DMS 273 (cell line): ENCODE measurements around the gene BSG.
A peak's percentile ranks its signal among the peaks of the same experiment; 100 is the strongest.
"Not testable (repeated sequence)": the region's sequence is repeated elsewhere in the genome, so short reads cannot be mapped to it uniquely, and the experiment has no call there.

Experiments
- DNase-seq: peaks from one replicate; lab custom pipeline; 2025; ENCODE audit not compliant: unreplicated experiment; lab: John Stamatoyannopoulos, UW

Gene BSG

DNA sequence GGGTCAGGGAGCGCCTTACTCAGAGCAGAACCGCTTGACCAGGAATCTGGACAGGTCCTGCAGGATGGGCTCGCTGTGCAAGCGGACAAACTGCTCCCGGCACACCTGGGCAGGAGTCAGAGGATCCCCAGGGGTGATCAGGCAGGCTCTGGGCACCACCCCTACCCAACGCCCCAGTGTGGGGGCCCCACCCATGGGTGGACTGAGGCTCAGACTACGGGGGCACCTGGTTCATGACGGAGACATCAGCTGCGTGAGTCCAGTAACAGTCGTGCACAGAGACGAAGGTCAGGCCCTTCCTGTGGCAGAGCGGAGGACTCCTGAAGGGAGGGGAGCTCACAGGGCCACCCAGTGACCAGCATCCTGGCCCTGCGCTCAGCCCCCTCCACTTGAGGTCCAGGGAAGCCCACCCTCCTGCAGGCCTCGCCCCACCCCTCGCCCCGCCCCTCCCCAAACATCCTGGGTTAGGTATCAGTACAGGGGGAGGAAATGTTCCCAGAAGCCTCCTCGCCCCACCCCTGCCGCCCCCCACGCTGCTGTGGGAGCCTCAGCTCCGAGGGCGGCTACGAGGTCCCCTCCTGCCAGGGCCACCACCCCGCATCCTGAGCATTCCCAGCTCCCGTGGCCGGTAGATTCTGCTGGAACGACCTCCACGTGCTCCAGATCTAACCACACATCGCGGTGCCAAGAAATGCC, 45.3 kb downstream of the BSG start:
- DNase-seq = no peak

DNA sequence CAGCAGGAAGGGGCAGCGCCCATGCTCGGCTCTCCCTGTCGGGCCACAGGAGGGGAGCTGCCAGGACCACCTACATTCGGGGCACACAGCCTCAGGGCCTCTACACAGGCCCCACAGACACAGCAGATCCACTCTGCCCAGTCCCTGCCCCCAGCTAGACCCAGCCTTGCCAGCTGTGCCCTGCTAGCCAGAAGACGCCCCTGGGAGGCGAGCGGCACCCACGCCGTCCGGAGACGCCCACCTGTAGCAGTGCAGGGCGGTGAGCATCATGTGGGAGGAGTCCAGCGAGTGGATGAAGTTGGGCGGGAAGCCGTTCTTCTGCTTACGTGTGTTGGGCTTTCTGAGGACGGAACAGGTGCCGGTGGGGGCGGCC, 45.8 kb downstream of the BSG start:
- no peak for DNase-seq

- no peak for DNase-seq
Measured at GRCh38 chr19:618674-619285, 46.4 kb downstream of the BSG start.

DNA sequence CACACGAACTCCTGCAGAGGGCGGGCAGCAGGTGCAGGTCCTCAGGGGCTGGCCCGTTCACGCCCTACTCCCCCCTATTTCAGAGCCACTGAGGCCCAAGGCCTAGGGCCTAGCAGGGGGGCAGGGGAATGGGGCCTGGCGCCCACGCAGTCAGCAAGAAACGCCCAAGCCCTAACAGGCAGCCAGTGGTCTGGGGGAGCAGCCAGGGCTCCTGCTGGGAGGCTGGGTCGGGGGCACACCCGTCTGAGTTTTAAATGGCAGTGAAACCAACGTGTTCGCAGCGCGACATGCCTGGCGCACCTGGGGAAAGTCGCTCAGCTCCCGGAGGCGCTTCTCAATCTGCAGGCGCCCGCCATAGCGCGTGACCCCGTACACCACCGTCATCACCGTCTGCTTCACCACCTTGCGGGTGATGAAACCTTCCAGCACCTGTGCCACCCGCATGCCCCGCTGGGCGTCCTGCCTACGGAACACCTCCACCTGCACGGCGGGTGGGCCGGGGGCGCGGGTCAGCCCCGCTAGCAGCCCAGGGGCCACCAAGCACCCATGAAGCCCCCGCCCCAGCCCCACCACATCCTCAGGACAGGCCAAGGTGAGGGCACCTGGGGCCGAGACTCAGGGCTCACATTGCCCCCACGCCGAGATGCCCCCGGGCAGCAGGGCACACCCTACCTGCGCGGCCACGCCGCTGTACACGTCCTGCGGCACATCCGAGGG, 47.0 kb downstream of the BSG start:
- no peak for DNase-seq

DNA sequence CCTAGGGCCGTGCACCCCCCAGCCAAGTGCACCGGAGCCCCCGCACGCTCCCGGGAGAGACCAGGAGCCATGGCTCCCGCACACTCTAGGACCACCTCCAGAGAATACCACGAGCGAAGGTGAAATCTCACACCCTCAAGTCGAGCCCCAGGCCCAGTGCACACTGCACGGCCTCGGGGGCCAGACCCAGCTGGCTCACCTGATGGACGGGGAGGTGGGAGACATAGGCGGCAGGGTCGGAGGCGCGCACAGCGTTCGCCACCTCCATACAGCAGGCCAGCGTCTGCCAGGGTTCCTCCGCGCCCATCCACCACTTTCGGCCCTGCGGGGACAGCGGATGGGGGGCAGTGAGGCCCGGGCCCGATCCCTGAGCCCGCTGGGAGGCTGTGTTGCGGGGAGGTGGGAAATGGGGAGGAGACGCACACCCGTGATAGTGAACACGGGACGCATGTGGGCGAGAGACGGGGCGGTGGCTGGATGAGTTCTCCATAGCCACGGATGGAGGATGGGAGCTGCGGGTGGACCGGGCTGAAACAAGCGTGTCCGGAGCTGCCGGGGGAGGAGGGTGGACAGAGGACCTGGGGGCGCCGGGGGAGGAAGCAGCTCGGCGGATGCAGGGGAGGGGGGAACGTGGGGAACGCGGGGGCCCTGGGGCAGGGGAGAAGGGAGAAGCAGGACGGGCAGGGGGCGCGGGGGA, 47.9 kb downstream of the BSG start:
- DNase-seq = no peak

DNA sequence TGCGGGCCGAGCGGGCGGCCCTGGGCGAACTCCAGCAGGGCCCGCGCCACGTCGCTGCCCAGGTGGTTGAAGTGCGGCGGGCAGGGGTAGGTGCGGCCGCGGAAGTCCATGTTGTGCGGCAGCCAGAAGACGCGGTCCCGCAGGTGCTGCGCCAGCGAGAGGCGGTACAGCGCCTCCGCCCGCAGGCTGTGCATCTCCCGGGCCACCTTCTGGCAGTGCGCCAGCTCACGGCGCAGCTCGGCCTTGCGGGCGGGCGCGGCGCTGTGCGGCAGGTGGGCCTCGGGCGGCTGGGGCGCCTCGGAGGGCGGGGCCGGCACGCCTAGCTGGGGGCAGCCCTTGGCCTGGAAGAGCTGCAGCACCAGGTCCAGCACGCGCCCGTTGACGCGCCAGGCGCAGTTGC, 48.8 kb downstream of the BSG start:
- DNase-seq = not testable (repeated sequence)

DNA sequence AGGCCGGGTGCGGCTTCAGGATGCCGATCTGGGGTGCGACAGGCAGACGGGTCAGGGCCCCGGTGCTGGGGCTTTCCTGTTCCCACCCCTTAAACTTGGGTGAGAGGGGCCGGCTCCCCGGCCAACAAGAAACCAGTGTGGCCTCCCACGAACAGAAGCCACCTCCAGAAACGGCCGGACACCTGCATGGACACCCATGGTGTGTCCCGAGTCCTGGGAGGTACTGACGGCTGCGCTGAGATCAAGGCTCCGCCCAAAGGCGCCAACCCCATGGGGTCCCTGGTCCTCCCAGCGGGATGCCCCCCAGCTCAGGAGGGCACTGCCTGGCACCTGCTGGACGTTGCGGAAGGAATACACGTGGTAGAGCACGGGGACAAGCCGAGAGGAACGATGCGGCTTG, 49.4 kb downstream of the BSG start:
- DNase-seq = no peak

GRCh38 chr19:622666-623065, 50.3 kb downstream of the BSG start:
- DNase-seq = no peak

- DNase-seq = no peak
Measured at GRCh38 chr19:623175-623916, 51.0 kb downstream of the BSG start.

DNA sequence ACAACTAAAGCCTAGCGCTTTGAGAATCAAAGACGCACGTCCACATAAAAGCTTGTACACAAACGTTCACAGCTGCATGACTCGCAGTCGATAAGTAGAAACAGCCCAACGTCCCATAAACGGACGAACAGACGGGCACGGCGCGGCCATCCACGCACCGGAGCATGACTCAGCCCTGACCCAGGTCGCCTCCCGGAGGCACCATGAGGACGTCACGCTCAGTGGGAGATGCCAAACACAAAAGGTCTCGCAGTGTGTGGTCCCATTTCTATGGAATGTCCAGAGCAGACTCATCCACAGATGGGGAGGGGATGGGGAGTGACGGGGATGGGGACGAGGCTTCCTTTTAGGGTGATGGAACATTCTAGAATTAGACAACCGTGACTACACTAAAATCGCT, 51.6 kb downstream of the BSG start:
- no peak for DNase-seq

- no peak for DNase-seq
Measured at GRCh38 chr19:624433-625109, 52.2 kb downstream of the BSG start.

GRCh38 chr19:625257-625656, 52.9 kb downstream of the BSG start:
- DNase-seq = no peak

- not testable (repeated sequence) for DNase-seq
Measured at GRCh38 chr19:626566-626965, 54.2 kb downstream of the BSG start.

- DNase-seq = no peak
Measured at GRCh38 chr19:628168-628567, 55.8 kb downstream of the BSG start.

GRCh38 chr19:629515-629914, 57.1 kb downstream of the BSG start:
- peak; percentile 75 for DNase-seq

DNA sequence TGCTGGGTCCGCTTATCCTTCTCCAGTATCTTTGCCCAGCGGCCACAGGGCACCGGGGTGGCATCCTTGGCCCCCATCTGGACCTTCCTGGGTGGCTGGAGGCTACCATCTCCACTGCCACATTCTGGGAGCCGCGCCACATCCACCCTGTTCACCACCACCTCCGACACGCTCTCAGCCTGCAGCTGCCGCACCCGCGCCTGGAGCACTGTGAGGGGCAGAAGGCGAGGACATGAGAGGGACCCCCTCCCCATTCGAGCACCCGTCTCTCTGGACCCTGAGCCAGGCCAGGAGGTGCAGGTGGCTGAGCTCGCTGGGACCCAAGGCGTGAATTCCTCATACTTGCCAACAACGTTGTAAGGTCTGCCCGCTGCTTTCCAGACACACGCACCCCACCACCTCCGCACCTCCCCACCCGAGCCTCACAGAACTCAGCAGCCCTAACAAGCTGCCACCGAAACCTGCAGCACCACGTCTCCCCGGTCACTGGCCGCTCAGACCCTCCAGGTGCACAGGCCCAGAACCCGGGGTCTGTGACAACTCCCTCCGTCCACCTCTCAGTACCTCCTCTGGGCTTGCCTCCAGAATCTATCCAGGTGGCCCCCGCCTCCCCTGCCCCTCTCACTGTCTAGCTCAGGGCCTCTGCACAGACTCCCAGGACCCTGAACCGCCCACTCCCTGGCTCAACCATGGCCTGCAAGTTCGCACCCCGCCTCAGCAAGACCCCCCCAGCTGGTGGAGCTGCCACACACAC, 57.7 kb downstream of the BSG start:
- DNase-seq = no peak

- peak; percentile 82 for DNase-seq
Measured at GRCh38 chr19:632579-633067, 60.2 kb downstream of the BSG start.
